SK-N-MC (cell line): ENCODE measurements around the gene KIF24.
"Not testable (repeated sequence)": the region's sequence is repeated elsewhere in the genome, so short reads cannot be mapped to it uniquely, and the experiment has no call there.

ENCODE experiments used
- EZH2 ChIP-seq: fragments of 200-600 bp; sonication (generic); IDR thresholded peaks from one replicate; pipeline ENCODE4 v1.6.1; 2017; ENCODE audit warnings: antibody characterized with exemption
- FOXP2 ChIP-seq: optimal IDR thresholded peaks from 2 replicates; pipeline ENCODE3; 2011; ENCODE audit warnings: mild to moderate bottlenecking, moderate library complexity; ENCODE audit not compliant: insufficient read depth; ENCODE audit errors: extremely low read length, control extremely low read depth

DNA sequence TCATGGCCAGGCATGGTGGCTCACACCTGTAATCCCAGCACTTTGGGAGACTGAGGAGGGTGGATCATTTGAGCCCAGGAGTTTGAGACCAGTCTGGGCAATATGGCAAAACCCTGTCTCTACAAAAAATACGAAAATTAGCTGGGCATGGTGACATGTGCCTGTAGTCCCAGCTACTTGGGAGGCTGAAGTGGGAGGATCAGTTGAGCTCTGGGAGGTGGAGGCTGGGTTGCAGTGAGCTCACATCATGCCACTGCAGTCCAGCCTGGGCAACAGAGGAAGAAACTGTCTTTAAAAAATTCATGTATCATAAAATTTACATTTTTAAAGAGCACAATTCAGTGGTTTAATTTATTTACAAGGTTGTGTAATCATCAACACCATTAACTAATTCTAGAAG, 23.9 kb upstream of the KIF24 start:
- TF ChIP-seq EZH2, FOXP2: not testable (repeated sequence)
